ENCODE data around the gene RIF1. TPM values are rescaled to one million over a fixed set of nuclear protein-coding genes. Genes with fewer than 3 reads are reported as not detected.

RIF1 gene
- total and polyA plus RNA-seq, 2 experiments from 2014 or later, result 13.7 to 24.9 TPM

- Histone ChIP-seq H3K4me3 (no peak overlapping the region), H3K4me1 (ENCODE audit: low read depth) (no peaks in the 10 kb centered on the region), H3K36me3 (peaks cover 49% of the 10 kb centered on the region), H3K27me3 (no peaks in the 10 kb centered on the region), H3K27ac (no peak overlapping the region), H3K9me3 (ENCODE audit: low read depth) (no peaks in the 10 kb centered on the region)
- no peak for TF ChIP-seq CTCF (IDR thresholded peaks at IDR 0.05; ENCODE audit: low read depth, low read length)
- no peak for DNase-seq (ENCODE audit: low read depth in 1 of 2, low spot score in 1 of 2)
Observed at GRCh38 chr2:151422917-151423439, 13.3 kb downstream of the RIF1 start.

- no peak for DNase-seq (ENCODE audit: low read depth in 1 of 2, low spot score in 1 of 2)
- Histone ChIP-seq H3K4me1 (ENCODE audit: low read depth) (no peaks in the 10 kb centered on the region), H3K4me3 (no peak overlapping the region), H3K27me3 (no peaks in the 10 kb centered on the region), H3K9me3 (ENCODE audit: low read depth) (no peaks in the 10 kb centered on the region), H3K36me3 (peaks cover 52% of the 10 kb centered on the region), H3K27ac (no peak overlapping the region)
- no peak for TF ChIP-seq CTCF (IDR thresholded peaks at IDR 0.05; ENCODE audit: low read depth, low read length)
Observed at GRCh38 chr2:151423760-151424159, 14.1 kb downstream of the RIF1 start.

GRCh38 chr2:151437630-151438029, 27.9 kb downstream of the RIF1 start:
- TF ChIP-seq CTCF (IDR thresholded peaks at IDR 0.05; ENCODE audit: low read depth, low read length), result peak; percentile 40
- Histone ChIP-seq H3K4me1 (ENCODE audit: low read depth) (no peaks in the 10 kb centered on the region), H3K4me3 (no peak overlapping the region), H3K36me3 (peaks cover 74% of the 10 kb centered on the region), H3K27me3 (no peaks in the 10 kb centered on the region), H3K9me3 (ENCODE audit: low read depth) (no peaks in the 10 kb centered on the region), H3K27ac (no peak overlapping the region)
- peak; percentile 20 to 52 for DNase-seq (ENCODE audit: low read depth in 1 of 2, low spot score in 1 of 2)

- DNase-seq (ENCODE audit: low read depth in 1 of 2, low spot score in 1 of 2), result no peak
- no peak overlapping the region for H3K27ac ChIP-seq
- no peaks in the 10 kb centered on the region for H3K4me1 ChIP-seq (ENCODE audit: low read depth)
- H3K27me3 ChIP-seq, result no peaks in the 10 kb centered on the region
- no peaks in the 10 kb centered on the region for H3K9me3 ChIP-seq (ENCODE audit: low read depth)
- no peak for TF ChIP-seq CTCF (IDR thresholded peaks at IDR 0.05; ENCODE audit: low read depth, low read length)
- H3K36me3 ChIP-seq, result peaks cover 72% of the 10 kb centered on the region
- no peak overlapping the region for H3K4me3 ChIP-seq
Observed at GRCh38 chr2:151438506-151438905, 28.8 kb downstream of the RIF1 start.

- H3K36me3 ChIP-seq, result peaks cover 70% of the 10 kb centered on the region
- H3K4me1 ChIP-seq (ENCODE audit: low read depth), result no peaks in the 10 kb centered on the region
- DNase-seq (ENCODE audit: low read depth in 1 of 2, low spot score in 1 of 2), result no peak
- H3K27me3 ChIP-seq, result no peaks in the 10 kb centered on the region
- H3K4me3 ChIP-seq, result no peak overlapping the region
- no peak for TF ChIP-seq CTCF (IDR thresholded peaks at IDR 0.05; ENCODE audit: low read depth, low read length)
- H3K9me3 ChIP-seq (ENCODE audit: low read depth), result no peaks in the 10 kb centered on the region
- no peak overlapping the region for H3K27ac ChIP-seq
Observed at GRCh38 chr2:151439127-151439526, 29.4 kb downstream of the RIF1 start.

GRCh38 chr2:151459358-151459757, 49.7 kb downstream of the RIF1 start:
- Histone ChIP-seq H3K4me1 (ENCODE audit: low read depth) (no peaks in the 10 kb centered on the region), H3K36me3 (peaks cover 85% of the 10 kb centered on the region), H3K9me3 (ENCODE audit: low read depth) (no peaks in the 10 kb centered on the region), H3K4me3 (no peak overlapping the region), H3K27me3 (no peaks in the 10 kb centered on the region), H3K27ac (no peak overlapping the region)
- TF ChIP-seq CTCF (IDR thresholded peaks at IDR 0.05; ENCODE audit: low read depth, low read length), result no peak
- DNase-seq (ENCODE audit: low read depth in 1 of 2, low spot score in 1 of 2), result peak in 1 of 2 donors; percentile 70

Data from cardiac muscle cell (in vitro differentiated cells and primary cell).